ENCODE measurements around the gene SART3.

- TF ChIP-seq RCOR1 (IDR thresholded peaks at IDR 0.05; ENCODE audit: low read length), result no peak
- TF ChIP-seq REST (IDR thresholded peaks at IDR 0.05; ENCODE audit: low read depth, low read length), result no peak
- TF ChIP-seq RAD21 (IDR thresholded peaks at IDR 0.05; ENCODE audit: low read length), result no peak
- TF ChIP-seq CTCF (IDR thresholded peaks at IDR 0.05), result no peak
- TF ChIP-seq YY1 (IDR thresholded peaks at IDR 0.05; ENCODE audit: low read depth), result no peak
- TF ChIP-seq FOXM1 (IDR thresholded peaks at IDR 0.05; ENCODE audit: low read depth), result no peak
- TF ChIP-seq TEAD4 (IDR thresholded peaks at IDR 0.05; ENCODE audit: borderline replicate concordance, insufficient read depth), result no peak
- TF ChIP-seq EZH2phosphoT487 (IDR thresholded peaks at IDR 0.05; ENCODE audit: borderline replicate concordance, low read depth), result no peak
- TF ChIP-seq ZBTB33 (IDR thresholded peaks at IDR 0.05; ENCODE audit: borderline replicate concordance, low read depth), result no peak
- no peak for TF ChIP-seq POLR2AphosphoS5 (IDR thresholded peaks at IDR 0.05; ENCODE audit: low read depth, low read length)
Measured at GRCh38 chr12:108473400-108474055, 87.4 kb downstream of the SART3 start.
